ENCODE data around the gene CKAP2L.

DNA sequence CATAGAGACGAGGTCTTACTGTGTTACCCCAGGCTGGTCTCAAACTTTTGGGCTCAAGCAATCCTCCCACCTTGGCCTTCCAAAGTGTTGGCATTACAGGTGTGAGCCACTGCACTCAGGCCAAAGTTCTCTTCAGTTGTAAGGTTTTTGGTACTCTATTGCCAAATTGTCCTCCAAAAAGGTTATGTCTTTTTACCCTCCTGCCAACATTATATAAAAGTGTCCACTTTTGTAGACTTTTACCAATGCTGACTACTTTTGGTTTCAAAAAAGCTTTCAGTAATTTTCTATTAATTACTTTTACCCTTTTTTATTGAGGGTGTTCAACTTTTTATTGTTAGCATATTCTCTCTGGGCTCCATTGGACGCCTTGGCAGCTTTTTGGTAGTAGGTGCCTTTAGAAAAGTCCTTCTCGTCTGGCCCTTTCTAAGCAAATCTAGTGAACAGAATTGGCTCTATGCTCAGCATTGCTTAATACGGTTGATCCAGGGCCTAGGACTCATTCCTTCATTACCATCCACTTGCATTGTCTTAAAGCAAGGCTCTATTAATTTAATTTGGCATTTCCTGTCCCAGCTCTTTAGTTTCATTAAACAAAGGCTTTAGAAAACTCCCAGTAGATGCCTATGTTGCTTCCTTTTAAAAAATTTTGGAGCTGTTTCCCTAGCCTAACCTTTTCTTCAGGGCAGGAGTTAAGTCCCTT lies 36.6 kb upstream of the CKAP2L start:
- TF ChIP-seq, protein P1, sequence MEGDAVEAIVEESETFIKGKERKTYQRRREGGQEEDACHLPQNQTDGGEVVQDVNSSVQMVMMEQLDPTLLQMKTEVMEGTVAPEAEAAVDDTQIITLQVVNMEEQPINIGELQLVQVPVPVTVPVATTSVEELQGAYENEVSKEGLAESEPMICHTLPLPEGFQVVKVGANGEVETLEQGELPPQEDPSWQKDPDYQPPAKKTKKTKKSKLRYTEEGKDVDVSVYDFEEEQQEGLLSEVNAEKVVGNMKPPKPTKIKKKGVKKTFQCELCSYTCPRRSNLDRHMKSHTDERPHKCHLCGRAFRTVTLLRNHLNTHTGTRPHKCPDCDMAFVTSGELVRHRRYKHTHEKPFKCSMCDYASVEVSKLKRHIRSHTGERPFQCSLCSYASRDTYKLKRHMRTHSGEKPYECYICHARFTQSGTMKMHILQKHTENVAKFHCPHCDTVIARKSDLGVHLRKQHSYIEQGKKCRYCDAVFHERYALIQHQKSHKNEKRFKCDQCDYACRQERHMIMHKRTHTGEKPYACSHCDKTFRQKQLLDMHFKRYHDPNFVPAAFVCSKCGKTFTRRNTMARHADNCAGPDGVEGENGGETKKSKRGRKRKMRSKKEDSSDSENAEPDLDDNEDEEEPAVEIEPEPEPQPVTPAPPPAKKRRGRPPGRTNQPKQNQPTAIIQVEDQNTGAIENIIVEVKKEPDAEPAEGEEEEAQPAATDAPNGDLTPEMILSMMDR (conservative IDR thresholded peaks at IDR 0.05 in 1 of 2, IDR thresholded peaks at IDR 0.05 in 1 of 2; ENCODE audit: low read depth in 1 of 2, low read length in 2 of 2): no peak
- TF ChIP-seq EZH2 (IDR thresholded peaks at IDR 0.05; ENCODE audit: low read length, missing control alignments): no peak
